ENCODE measurements around the gene TRAF5. TPM values are rescaled to one million over a fixed set of nuclear protein-coding genes. Genes with fewer than 3 reads are reported as not detected.

Gene TRAF5
- total RNA-seq, 2 donors from 2014 or later = 56.5 to 78.3 TPM

DNA sequence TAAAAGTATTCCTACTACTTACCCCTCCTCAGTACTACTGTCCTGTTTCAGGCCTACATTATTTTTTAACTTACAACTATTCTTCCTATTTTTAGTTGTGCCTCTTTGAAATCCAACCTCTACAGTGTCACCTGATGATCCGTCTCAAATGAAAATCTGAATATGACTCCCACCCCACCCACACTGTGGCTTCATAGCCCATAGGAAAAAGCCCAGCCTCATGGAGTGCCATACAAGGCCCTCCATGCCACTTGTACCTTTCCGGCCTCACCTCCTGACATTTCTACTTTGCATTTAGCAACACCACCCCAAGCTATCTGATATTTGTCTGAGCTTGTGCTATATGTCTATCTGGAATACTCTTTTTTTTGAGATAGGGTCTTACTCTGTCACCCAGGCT, 49.3 kb downstream of the TRAF5 start:
- H3K27me3 ChIP-seq (ENCODE audit: control insufficient read depth, insufficient read depth, low read length, poor library complexity, severe bottlenecking) = no peaks in the 10 kb centered on the region
- Mint-ChIP-seq H3K4me3 (peak overlapping the region; percentile 6), H3K9me3 (no peaks in the 10 kb centered on the region), H3K27ac (peak overlapping the region; percentile 91), H3K4me1 (peaks cover 56% of the 10 kb centered on the region), H3K36me3 (ENCODE audit: low read depth) (peaks cover 25% of the 10 kb centered on the region), H3K27me3 (ENCODE audit: insufficient read depth) (no peaks in the 10 kb centered on the region)
- peaks cover 31% of the 10 kb centered on the region for H3K4me1 ChIP-seq (ENCODE audit: control insufficient read depth, insufficient read depth, low read length)
- no peak overlapping the region for H3K9ac ChIP-seq (ENCODE audit: extremely low read depth, low read length, poor library complexity, severe bottlenecking)
- peaks cover 23% of the 10 kb centered on the region for H3K36me3 ChIP-seq (ENCODE audit: control insufficient read depth, insufficient read depth, low read length)
- TF ChIP-seq, protein P1, sequence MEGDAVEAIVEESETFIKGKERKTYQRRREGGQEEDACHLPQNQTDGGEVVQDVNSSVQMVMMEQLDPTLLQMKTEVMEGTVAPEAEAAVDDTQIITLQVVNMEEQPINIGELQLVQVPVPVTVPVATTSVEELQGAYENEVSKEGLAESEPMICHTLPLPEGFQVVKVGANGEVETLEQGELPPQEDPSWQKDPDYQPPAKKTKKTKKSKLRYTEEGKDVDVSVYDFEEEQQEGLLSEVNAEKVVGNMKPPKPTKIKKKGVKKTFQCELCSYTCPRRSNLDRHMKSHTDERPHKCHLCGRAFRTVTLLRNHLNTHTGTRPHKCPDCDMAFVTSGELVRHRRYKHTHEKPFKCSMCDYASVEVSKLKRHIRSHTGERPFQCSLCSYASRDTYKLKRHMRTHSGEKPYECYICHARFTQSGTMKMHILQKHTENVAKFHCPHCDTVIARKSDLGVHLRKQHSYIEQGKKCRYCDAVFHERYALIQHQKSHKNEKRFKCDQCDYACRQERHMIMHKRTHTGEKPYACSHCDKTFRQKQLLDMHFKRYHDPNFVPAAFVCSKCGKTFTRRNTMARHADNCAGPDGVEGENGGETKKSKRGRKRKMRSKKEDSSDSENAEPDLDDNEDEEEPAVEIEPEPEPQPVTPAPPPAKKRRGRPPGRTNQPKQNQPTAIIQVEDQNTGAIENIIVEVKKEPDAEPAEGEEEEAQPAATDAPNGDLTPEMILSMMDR (conservative IDR thresholded peaks at IDR 0.05) = no peak
- no peak for DNase-seq
- H3K9me3 ChIP-seq (ENCODE audit: control insufficient read depth, low read length) = no peaks in the 10 kb centered on the region
- WGBS, 2 experiments (ENCODE audit: insufficient coverage in 1 of 2, insufficient read length in 1 of 2) = 44 to 46% methylated on average over 1 to 2 of the region's 2 CpGs
- no peak overlapping the region for H3K4me3 ChIP-seq (ENCODE audit: low read length)
- no peak overlapping the region for H3K27ac ChIP-seq (ENCODE audit: low read depth, low read length)

DNA sequence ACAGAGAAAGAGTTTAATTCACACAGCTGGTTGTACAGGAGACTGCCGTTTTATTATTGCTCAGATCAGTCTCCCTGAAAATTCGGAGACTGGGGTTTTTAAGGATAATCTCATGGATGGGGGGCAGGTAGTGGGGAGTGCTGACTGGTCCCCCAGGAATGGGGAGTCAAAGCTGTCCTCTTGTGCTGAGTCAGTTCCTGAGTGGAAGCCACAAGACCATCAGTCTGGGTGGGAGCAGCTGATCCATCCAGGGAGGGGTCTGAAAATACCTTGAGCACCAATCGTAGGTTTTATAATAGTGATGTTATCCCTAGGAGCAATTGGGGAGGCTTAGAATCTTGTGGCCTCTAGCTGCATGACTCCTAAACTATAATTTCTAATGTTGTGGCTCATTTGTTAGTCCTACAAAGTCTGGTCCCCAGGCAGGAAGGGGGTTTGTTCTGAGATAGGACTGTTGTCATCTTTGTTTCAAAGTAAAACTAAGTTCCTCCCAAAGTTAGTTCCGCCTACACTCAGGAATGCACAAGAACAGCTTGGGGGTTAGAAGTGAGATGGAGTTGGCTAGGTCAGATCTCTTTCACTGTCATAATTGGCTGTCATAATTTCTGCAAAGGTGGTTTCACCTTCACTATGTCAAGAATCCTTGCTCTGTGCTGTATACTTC, 50.3 kb downstream of the TRAF5 start:
- Histone ChIP-seq H3K9me3 (ENCODE audit: control insufficient read depth, low read length) (no peaks in the 10 kb centered on the region), H3K36me3 (ENCODE audit: control insufficient read depth, insufficient read depth, low read length) (peaks cover 15% of the 10 kb centered on the region), H3K4me1 (ENCODE audit: control insufficient read depth, insufficient read depth, low read length) (peaks cover 31% of the 10 kb centered on the region), H3K9ac (ENCODE audit: extremely low read depth, low read length, poor library complexity, severe bottlenecking) (no peak overlapping the region), H3K27ac (ENCODE audit: low read depth, low read length) (no peak overlapping the region), H3K27me3 (ENCODE audit: control insufficient read depth, insufficient read depth, low read length, poor library complexity, severe bottlenecking) (no peaks in the 10 kb centered on the region), H3K4me3 (ENCODE audit: low read length) (no peak overlapping the region)
- Mint-ChIP-seq H3K27ac (peak overlapping the region; percentile 91), H3K4me1 (peaks cover 53% of the 10 kb centered on the region), H3K36me3 (ENCODE audit: low read depth) (peaks cover 18% of the 10 kb centered on the region), H3K9me3 (no peaks in the 10 kb centered on the region), H3K4me3 (no peak overlapping the region), H3K27me3 (ENCODE audit: insufficient read depth) (no peaks in the 10 kb centered on the region)
- no peak for DNase-seq
- TF ChIP-seq, protein P1 (conservative IDR thresholded peaks at IDR 0.05) = no peak
- 87 to 100% methylated on average over 3 to 4 of the region's 4 CpGs for WGBS, 2 experiments (ENCODE audit: insufficient coverage in 1 of 2, insufficient read length in 1 of 2)

DNA sequence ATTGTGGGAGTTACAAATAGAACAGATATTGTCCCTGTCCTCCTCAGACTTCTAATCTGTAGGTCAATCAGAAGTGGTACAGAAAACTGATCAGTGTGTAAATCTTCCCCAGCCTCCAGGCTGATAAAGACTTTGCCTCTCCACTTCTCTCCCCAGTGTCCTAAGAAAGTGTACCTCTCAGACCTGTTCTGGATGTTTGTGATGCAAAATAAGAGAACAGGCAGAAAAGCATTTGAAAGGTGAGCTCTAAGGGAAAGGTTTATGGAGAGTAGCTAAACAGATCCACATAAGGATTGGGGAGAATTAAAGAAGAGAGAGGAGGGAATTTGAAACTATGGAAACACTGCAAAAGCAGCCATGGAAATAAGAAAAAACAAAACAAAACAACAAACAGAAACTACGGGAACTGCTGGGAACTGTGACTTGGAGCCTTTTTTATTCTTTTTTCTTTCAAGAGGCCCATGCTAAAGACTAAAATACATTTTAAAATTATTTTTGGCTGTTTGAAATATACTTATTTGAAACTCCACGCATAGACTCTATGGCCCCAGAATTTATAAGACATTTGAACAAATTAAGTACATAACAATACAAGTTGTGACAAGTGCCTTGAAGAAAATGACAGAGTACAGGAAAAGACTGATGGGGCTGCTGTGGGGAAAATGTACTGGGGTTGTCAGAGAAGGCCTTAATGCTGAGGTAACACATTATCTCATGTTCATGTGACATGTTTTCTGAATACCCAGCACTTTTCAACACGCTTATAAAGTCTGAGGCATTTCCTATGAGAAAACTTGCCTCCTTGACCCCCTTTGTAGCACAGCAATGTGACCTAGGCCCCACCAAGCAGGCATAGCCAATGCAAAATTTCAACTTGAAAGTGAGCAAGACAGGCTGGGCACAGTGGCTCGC, 51.2 kb downstream of the TRAF5 start:
- no peak overlapping the region for H3K27ac ChIP-seq (ENCODE audit: low read depth, low read length)

More for the DNA sequence above, 51.2 kb downstream of the TRAF5 start:
- peak overlapping the region; percentile 15 for H3K27ac Mint-ChIP-seq
- H3K27me3 ChIP-seq (ENCODE audit: control insufficient read depth, insufficient read depth, low read length, poor library complexity, severe bottlenecking) = no peaks in the 10 kb centered on the region
- no peak for DNase-seq
- WGBS, 2 experiments (ENCODE audit: insufficient coverage in 1 of 2, insufficient read length in 1 of 2) = 88 to 94% methylated on average over 2 to 4 of the region's 4 CpGs
- H3K27me3 Mint-ChIP-seq (ENCODE audit: insufficient read depth) = no peaks in the 10 kb centered on the region
- no peaks in the 10 kb centered on the region for H3K9me3 ChIP-seq (ENCODE audit: control insufficient read depth, low read length)
- no peak overlapping the region for H3K4me3 ChIP-seq (ENCODE audit: low read length)
- H3K4me1 Mint-ChIP-seq = peaks cover 49% of the 10 kb centered on the region
- no peak overlapping the region for H3K9ac ChIP-seq (ENCODE audit: extremely low read depth, low read length, poor library complexity, severe bottlenecking)
- peaks cover 31% of the 10 kb centered on the region for H3K4me1 ChIP-seq (ENCODE audit: control insufficient read depth, insufficient read depth, low read length)
- peaks cover 12% of the 10 kb centered on the region for H3K36me3 Mint-ChIP-seq (ENCODE audit: low read depth)
- H3K4me3 Mint-ChIP-seq = no peak overlapping the region
- H3K36me3 ChIP-seq (ENCODE audit: control insufficient read depth, insufficient read depth, low read length) = peaks cover 9% of the 10 kb centered on the region
- TF ChIP-seq, protein P1 (conservative IDR thresholded peaks at IDR 0.05) = no peak
- no peaks in the 10 kb centered on the region for H3K9me3 Mint-ChIP-seq
